ENCODE results near the gene KCTD3. TPM values are rescaled to one million over a fixed set of nuclear protein-coding genes. Genes with fewer than 3 reads are reported as not detected.

The KCTD3 gene
- total RNA-seq, 1 donor from 2014 or later: 12.4 TPM

GRCh38 chr1:215640429-215641148, 73.5 kb downstream of the KCTD3 start:
- intact Hi-C loops (cut with DNase I): no loop called here
- DNase-seq: no peak
- ATAC-seq (ENCODE audit: poor library complexity): no peak

- intact Hi-C loops (cut with DNase I): no loop called here
- no peak for ATAC-seq (ENCODE audit: poor library complexity)
- no peak for DNase-seq
Observed at GRCh38 chr1:215643592-215644321, 76.7 kb downstream of the KCTD3 start.

GRCh38 chr1:215645182-215645581, 78.1 kb downstream of the KCTD3 start:
- no peak for ATAC-seq (ENCODE audit: poor library complexity)
- DNase-seq: no peak
- intact Hi-C loops (cut with DNase I): no loop called here

- intact Hi-C loops (cut with DNase I): no loop called here
- no peak for DNase-seq
Observed at GRCh38 chr1:215645861-215646260, 78.8 kb downstream of the KCTD3 start.

GRCh38 chr1:215647738-215648137, 80.6 kb downstream of the KCTD3 start:
- DNase-seq (no peak), ATAC-seq (ENCODE audit: poor library complexity) (no peak)
- intact Hi-C loops (cut with DNase I): no loop called here

More at GRCh38 chr1:215645861-215646260, 78.8 kb downstream of the KCTD3 start:
- no peak for ATAC-seq (ENCODE audit: poor library complexity)

GRCh38 chr1:215648957-215649356, 81.9 kb downstream of the KCTD3 start:
- no peak for DNase-seq
- intact Hi-C loops (cut with DNase I): no loop called here
- ATAC-seq (ENCODE audit: poor library complexity): no peak

- DNase-seq: no peak
- ATAC-seq (ENCODE audit: poor library complexity): no peak
- intact Hi-C loops (cut with DNase I): no loop called here
Observed at GRCh38 chr1:215650446-215651149, 83.5 kb downstream of the KCTD3 start.

GRCh38 chr1:215651867-215652266, 84.8 kb downstream of the KCTD3 start:
- intact Hi-C loops (cut with DNase I): no loop called here
- ATAC-seq (ENCODE audit: poor library complexity): no peak
- DNase-seq: no peak

GRCh38 chr1:215652371-215652770, 85.3 kb downstream of the KCTD3 start:
- intact Hi-C loops (cut with DNase I): no loop called here
- DNase-seq (no peak), ATAC-seq (ENCODE audit: poor library complexity) (no peak)

- intact Hi-C loops (cut with DNase I): no loop called here
- DNase-seq (no peak), ATAC-seq (ENCODE audit: poor library complexity) (no peak)
Observed at GRCh38 chr1:215657047-215657446, 89.9 kb downstream of the KCTD3 start.

- ATAC-seq (ENCODE audit: poor library complexity) (no peak), DNase-seq (no peak)
- intact Hi-C loops (cut with DNase I): no loop called here
Observed at GRCh38 chr1:215660259-215660658, 93.2 kb downstream of the KCTD3 start.

- intact Hi-C loops (cut with DNase I): no loop called here
- DNase-seq (no peak), ATAC-seq (ENCODE audit: poor library complexity) (no peak)
Observed at GRCh38 chr1:215661033-215661432, 93.9 kb downstream of the KCTD3 start.

GRCh38 chr1:215665215-215665614, 98.1 kb downstream of the KCTD3 start:
- intact Hi-C loops (cut with DNase I): no loop called here
- no peak for DNase-seq
- no peak for ATAC-seq (ENCODE audit: poor library complexity)

GRCh38 chr1:215667761-215668160, 100.7 kb downstream of the KCTD3 start:
- intact Hi-C loops (cut with DNase I): no loop called here
- ATAC-seq (ENCODE audit: poor library complexity) (no peak), DNase-seq (no peak)

- intact Hi-C loops (cut with DNase I): no loop called here
- DNase-seq (no peak), ATAC-seq (ENCODE audit: poor library complexity) (no peak)
Observed at GRCh38 chr1:215669806-215670491, 102.8 kb downstream of the KCTD3 start.
